GM21619 (cell line): ENCODE results near the gene SYCE3.

Experiments used
- ATAC-seq: cut with Tn5 transposase; IDR thresholded peaks from one replicate; pipeline ENCODE4 v1.9.1; 2021; ENCODE audit not compliant: unreplicated experiment

Gene SYCE3

DNA sequence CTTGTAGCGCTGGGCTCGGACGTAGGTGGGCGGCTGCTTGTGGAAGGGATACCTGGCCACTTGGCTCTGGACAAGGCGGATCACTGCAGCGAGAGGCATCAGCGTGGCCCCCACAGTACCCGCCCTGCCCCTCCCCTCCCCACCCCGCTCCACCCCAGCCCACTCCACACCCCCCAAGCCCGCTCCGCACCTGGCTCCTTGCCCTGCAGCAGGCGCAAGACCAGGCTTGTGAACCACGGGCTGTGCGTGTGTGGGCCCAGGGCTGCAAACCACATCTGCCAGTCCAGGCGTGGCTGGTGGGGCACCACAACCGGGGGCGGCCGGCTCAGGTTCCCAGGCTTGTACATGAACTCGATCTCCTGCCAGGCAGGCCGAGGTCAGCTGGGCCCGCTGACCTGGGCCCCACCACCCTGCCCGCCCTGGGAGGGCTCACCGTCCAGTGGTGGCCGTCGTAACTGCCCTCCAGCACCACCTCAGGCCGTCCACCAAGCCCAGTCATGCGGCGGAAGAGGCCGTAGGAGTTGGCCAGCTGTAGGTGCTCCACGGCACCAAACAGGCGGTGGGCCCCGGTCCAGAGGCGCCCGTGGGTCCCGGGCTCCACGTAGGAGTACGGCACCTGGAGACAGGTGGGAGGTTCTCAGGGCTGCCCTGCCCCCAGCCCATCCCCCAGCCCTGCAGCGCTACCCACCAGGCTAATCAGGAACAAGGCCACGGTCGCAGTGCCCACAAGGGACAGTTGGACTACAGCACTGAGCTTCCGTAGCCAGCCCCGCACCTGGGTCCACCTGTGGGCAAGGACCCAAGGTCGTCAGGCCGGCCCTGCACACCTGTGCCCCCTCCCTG is 58.1 kb downstream of the SYCE3 start:
- ATAC-seq = no peak

- no peak for ATAC-seq
These were observed 59.1 kb downstream of the SYCE3 start for GRCh38 chr22:50503475-50504145.

DNA sequence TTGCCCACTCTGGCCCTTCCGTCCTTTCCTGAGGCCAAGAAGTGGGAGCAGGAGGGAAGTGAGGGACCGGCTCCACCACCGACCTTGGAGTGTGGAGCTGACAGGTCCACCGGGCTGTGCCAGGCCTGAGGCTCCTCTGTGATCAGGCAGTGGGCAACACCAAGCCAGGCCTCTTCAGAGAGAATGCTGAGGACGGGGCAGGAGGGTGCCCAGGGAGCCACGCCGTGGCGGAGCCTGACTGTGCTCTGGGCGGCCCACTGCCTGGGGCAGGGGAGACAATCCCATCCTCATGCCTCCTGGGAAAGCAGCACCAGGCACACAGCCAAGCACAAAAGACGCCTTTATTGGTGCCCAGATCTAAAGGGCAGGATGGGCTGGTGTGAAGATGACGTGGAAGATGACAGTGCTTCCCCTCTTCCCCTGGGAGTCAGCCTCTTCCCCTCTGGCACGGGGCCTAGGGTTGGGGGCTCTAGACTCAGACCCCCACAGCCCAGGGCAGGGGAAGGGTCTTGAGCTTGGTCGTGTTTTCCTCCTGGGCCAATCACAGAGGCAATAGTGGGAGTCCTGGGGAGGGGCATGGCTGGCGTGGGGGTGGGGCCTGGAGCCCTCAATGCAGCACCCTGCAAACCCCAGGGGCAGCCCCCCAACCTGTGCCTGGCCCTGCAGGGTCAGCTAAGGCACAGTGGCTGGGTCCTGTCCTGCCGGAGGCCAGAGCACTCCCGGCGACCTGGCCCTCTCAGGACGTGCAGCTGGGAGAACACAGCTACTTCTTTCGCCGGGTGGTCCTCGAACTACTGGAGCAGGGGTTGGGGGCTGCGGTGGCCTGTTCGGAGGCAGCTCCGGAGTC is 59.9 kb downstream of the SYCE3 start:
- ATAC-seq = no peak

- ATAC-seq = no peak
These were observed 60.6 kb downstream of the SYCE3 start for GRCh38 chr22:50502096-50502495.
